ENCODE measurements around the gene GALNT16.

Gene GALNT16

GRCh38 chr14:69405762-69406161 is 145.8 kb downstream of the GALNT16 start:
- DNase-seq (ENCODE audit: low spot score): no peak
